AG09309 (cell line): Measurements from ENCODE around the gene L3MBTL3.

Experiments used
- DNase-seq: peaks from one replicate; pipeline ENCODE4 v3.0.0-alpha.2; 2010; ENCODE audit warnings: low read depth
- H3K4me3 ChIP-seq: 2 replicates; pipeline ENCODE4 v1.5.1; 2011; ENCODE audit warnings: mild to moderate bottlenecking, low read depth, low read length, moderate library complexity; ENCODE audit not compliant: control insufficient read depth
- CTCF ChIP-seq: IDR thresholded peaks from 2 replicates; pipeline ENCODE4 v1.5.1; 2011; ENCODE audit warnings: mild to moderate bottlenecking, low read depth, low read length, inconsistent platforms; ENCODE audit not compliant: insufficient read depth, control insufficient read depth; ENCODE audit errors: missing control alignments

Gene L3MBTL3

GRCh38 chr6:130018292-130018743, at the start of gene L3MBTL3:
Gene L3MBTL3, plus strand, starts transcription at chr6:130018581. Its CDS starts 24,119 bp downstream, at chr6:130042700.
- peak; percentile 29 for DNase-seq
- H3K4me3 ChIP-seq: peak within 1 kb of the TSS; percentile 95
- TF ChIP-seq CTCF: no peak

GRCh38 chr6:129969064-129969463, 49.3 kb upstream of the L3MBTL3 start:
- H3K4me3 ChIP-seq: no peak overlapping the region
- DNase-seq: no peak
- TF ChIP-seq CTCF: no peak

- no peak for TF ChIP-seq CTCF
- no peak overlapping the region for H3K4me3 ChIP-seq
- DNase-seq: no peak
Observed at GRCh38 chr6:129976110-129976509, 42.3 kb upstream of the L3MBTL3 start.

- TF ChIP-seq CTCF: no peak
- no peak overlapping the region for H3K4me3 ChIP-seq
- DNase-seq: no peak
Observed at GRCh38 chr6:129978148-129978916, 40.0 kb upstream of the L3MBTL3 start.

GRCh38 chr6:129980821-129981220, 37.6 kb upstream of the L3MBTL3 start:
- no peak for TF ChIP-seq CTCF
- no peak overlapping the region for H3K4me3 ChIP-seq
- no peak for DNase-seq

GRCh38 chr6:129981598-129981997, 36.8 kb upstream of the L3MBTL3 start:
- no peak overlapping the region for H3K4me3 ChIP-seq
- peak; percentile 40 for TF ChIP-seq CTCF
- peak; percentile 1 for DNase-seq
